Upper lobe of left lung (tissue), 6 donors: ENCODE measurements around the gene C1orf141. TPM values are rescaled to one million over a fixed set of nuclear protein-coding genes. Genes with fewer than 3 reads are reported as not detected.

Experiments used
- ATAC-seq, 2 donors: fragments of 200-7000 bp; cut with Tn5 transposase; one replicate each; pipeline ENCODE4 v1.9.1; 2022; ENCODE audit warnings: mild to moderate bottlenecking in 2 of 2, moderate library complexity in 2 of 2; ENCODE audit not compliant: low FRiP score in 2 of 2
- DNase-seq, 2 donors: peaks; one replicate each; pipeline ENCODE4 v3.0.0-alpha.2; 2019 to 2020
- H3K27ac ChIP-seq, 4 donors: fragments of 200-600 bp; sonication (generic); one replicate each; pipeline ENCODE4 v1.5.1; 2016 to 2019
- H3K27me3 ChIP-seq, 4 donors: fragments of 200-600 bp; sonication (generic); one replicate each; pipeline ENCODE4 v1.5.1; 2017 to 2019
- H3K36me3 ChIP-seq, 4 donors: fragments of 200-600 bp; sonication (generic); one replicate each; pipeline ENCODE4 v1.5.1; 2016 to 2019
- H3K4me1 ChIP-seq, 4 donors: fragments of 200-600 bp; sonication (generic); one replicate each; pipeline ENCODE4 v1.5.1; 2018 to 2019
- H3K4me3 ChIP-seq, 4 donors: fragments of 200-600 bp; sonication (generic); one replicate each; pipeline ENCODE4 v1.5.1; 2017 to 2019; ENCODE audit warnings: mild to moderate bottlenecking in 2 of 4, moderate library complexity in 1 of 4
- H3K9me3 ChIP-seq, 4 donors: fragments of 200-600 bp; sonication (generic); one replicate each; pipeline ENCODE4 v1.5.1; 2018 to 2019
- EP300 ChIP-seq, 4 donors: sonication (generic); formaldehyde crosslinking; IDR thresholded peaks; one replicate each; pipeline ENCODE4 v1.5.1; 2017; ENCODE audit warnings: antibody characterized with exemption in 4 of 4, control low read depth in 2 of 4
- POLR2A ChIP-seq, 4 donors: fragments of 450-650 bp; IDR thresholded peaks; one replicate each; pipeline ENCODE4 v1.5.1; 2016 to 2017; ENCODE audit warnings: antibody characterized with exemption in 4 of 4, mild to moderate bottlenecking in 2 of 4
- POLR2AphosphoS5 ChIP-seq, 2 donors: sonication (generic); formaldehyde crosslinking; IDR thresholded peaks; one replicate each; pipeline ENCODE4 v1.5.1; 2017; ENCODE audit warnings: antibody characterized with exemption in 2 of 2
- WGBS, 2 donors: methylation state at CpG; one replicate each; pipeline ENCODE4 v1.1.5; 2017 to 2018; 5-methylcytosine and 5-hydroxymethylcytosine counted together
- total RNA-seq, 6 donors: library from RNA; depleted of rRNA in 4 of 6; stranded (reverse); fragments of >200 nt in 4 of 6; gene quantifications; one replicate each; pipeline versions ENCODE4 v1.1.0 to v1.2.1, GENCODE V29; 2016 to 2021
- TF ChIP-seq, protein P1 (sequence below), 6 experiments: fragments of 450-650 bp in 4 of 6; fragments of 200-600 bp in 2 of 6; sonication (generic) in 2 of 6; IDR thresholded peaks; one replicate each; pipeline ENCODE4 v1.5.1; 2016 to 2019; ENCODE audit warnings: antibody characterized with exemption in 6 of 6
- donor health status: DM: no; HTN: no; CAD: no; lungs with moderate emphysema.
- donor health status: DM: no; HTN: yes; CAD: no; lungs with severe emphysema.

The C1orf141 gene
- total RNA-seq, 6 donors from 2014 or later = 0.61 to 9.2 (median 1.0) TPM; not detected in 1

DNA sequence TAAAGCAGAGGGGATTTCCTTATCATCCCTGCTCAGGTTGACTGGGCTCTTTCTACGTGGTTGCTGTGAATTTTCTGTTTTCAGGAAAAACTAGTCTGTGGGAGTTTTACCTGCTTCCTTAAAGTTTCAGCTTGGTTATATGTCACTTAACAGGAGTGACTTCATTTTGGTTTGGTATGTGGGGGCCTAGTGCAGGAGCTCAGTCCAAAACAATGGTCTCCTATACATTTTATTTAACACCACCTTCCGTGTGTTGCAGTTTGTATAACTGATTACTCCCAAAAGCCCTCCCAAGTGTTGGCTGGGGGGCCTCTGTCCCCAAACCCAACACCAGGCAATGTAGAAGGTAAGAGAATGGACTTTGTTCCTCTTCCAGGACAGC is 36.8 kb upstream of the C1orf141 start:
- TF ChIP-seq EP300 (IDR thresholded peaks at IDR 0.05) (no peak), POLR2A (IDR thresholded peaks at IDR 0.05) (no peak), POLR2AphosphoS5 (IDR thresholded peaks at IDR 0.05) (no peak)
- Histone ChIP-seq H3K36me3 (no peaks in the 10 kb centered on the region), H3K4me3 (no peak overlapping the region), H3K27ac (no peak overlapping the region), H3K27me3 (no peaks in the 10 kb centered on the region), H3K9me3 (no peaks in the 10 kb centered on the region), H3K4me1 (no peaks in the 10 kb centered on the region)
- no peak for DNase-seq
- no peak for ATAC-seq
- WGBS, 2 donors = 70 to 72% methylated on average over 2 of the region's 2 CpGs

DNA sequence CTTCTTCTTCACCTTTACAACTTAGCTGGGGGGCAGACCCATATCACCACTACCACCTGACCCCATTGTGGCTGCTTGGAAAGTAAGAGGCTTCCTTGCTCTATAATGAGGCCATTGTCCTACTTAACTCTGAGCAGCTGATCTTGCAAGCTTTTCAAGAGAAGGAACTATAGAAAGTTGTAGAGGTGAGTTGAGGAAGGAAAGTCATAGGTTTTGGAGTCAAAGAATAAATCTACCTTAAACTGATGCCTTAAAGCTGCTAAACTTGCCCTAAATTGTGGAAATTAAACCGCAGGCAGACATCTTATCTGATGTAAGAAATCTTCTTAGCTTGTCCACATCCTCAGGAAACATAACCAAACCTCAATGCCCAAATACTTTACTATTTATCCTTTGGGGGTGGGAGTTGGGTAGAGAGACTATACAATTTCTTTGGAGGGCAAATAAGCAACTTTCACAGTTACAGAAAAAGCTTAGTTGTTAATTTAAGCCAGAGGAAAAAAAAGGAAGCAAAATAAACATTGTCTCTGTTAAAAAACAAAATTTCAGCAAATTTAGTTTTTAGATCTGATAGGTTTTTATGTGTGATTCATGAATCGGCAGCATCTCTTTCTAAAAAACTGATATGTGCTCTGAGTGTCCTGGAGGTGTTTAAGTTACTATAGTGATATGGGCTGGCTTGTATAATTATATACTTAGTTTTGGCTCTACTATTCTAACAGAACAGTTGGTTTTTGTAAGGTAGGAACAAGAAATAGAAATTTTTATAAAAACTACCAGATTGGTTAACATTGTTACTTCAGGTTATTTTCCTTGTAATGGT is 36.2 kb upstream of the C1orf141 start:
- no peak overlapping the region for H3K4me3 ChIP-seq
- TF ChIP-seq EP300 (IDR thresholded peaks at IDR 0.05) (no peak), POLR2AphosphoS5 (IDR thresholded peaks at IDR 0.05) (no peak), POLR2A (IDR thresholded peaks at IDR 0.05) (no peak)
- TF ChIP-seq, protein P1, sequence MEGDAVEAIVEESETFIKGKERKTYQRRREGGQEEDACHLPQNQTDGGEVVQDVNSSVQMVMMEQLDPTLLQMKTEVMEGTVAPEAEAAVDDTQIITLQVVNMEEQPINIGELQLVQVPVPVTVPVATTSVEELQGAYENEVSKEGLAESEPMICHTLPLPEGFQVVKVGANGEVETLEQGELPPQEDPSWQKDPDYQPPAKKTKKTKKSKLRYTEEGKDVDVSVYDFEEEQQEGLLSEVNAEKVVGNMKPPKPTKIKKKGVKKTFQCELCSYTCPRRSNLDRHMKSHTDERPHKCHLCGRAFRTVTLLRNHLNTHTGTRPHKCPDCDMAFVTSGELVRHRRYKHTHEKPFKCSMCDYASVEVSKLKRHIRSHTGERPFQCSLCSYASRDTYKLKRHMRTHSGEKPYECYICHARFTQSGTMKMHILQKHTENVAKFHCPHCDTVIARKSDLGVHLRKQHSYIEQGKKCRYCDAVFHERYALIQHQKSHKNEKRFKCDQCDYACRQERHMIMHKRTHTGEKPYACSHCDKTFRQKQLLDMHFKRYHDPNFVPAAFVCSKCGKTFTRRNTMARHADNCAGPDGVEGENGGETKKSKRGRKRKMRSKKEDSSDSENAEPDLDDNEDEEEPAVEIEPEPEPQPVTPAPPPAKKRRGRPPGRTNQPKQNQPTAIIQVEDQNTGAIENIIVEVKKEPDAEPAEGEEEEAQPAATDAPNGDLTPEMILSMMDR (IDR thresholded peaks at IDR 0.05) = no peak
- no peaks in the 10 kb centered on the region for H3K4me1 ChIP-seq
- DNase-seq (no peak), ATAC-seq (no peak)
- 60 to 70% methylated on average over 2 of the region's 2 CpGs for WGBS, 2 donors
- no peaks in the 10 kb centered on the region for H3K27me3 ChIP-seq
- no peak overlapping the region for H3K27ac ChIP-seq
- H3K9me3 ChIP-seq = no peaks in the 10 kb centered on the region
- H3K36me3 ChIP-seq = no peaks in the 10 kb centered on the region

DNA sequence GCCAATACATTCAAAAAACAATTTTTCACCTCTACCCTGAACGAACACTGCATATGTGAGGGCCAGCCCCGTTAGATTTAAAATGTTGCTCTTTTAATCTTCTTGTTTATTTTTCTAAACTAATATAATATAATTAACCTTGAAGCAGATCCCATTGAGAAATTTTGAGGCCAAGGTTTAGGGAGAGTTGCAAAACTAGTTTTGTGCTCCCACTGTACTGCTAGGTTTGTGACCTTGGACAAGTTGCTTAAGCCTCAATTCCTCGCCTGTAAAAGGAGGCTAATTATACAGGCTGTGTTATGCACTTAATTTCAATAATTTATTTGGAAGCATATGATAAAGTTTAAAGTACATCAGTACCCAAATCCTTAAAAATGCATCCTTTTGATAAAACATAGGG is 35.2 kb upstream of the C1orf141 start:
- H3K27me3 ChIP-seq = no peaks in the 10 kb centered on the region
- no peak for TF ChIP-seq POLR2A (IDR thresholded peaks at IDR 0.05)
- TF ChIP-seq EP300 (IDR thresholded peaks at IDR 0.05) = no peak
- TF ChIP-seq, protein P1 (IDR thresholded peaks at IDR 0.05) = no peak
- TF ChIP-seq POLR2AphosphoS5 (IDR thresholded peaks at IDR 0.05) = no peak
- H3K36me3 ChIP-seq = no peaks in the 10 kb centered on the region
- H3K4me1 ChIP-seq = no peaks in the 10 kb centered on the region
- no peak overlapping the region for H3K4me3 ChIP-seq
- H3K27ac ChIP-seq = no peak overlapping the region
- no peak for DNase-seq
- ATAC-seq = no peak
- H3K9me3 ChIP-seq = no peaks in the 10 kb centered on the region
- 50 to 56% methylated on average over 3 of the region's 3 CpGs for WGBS, 2 donors

DNA sequence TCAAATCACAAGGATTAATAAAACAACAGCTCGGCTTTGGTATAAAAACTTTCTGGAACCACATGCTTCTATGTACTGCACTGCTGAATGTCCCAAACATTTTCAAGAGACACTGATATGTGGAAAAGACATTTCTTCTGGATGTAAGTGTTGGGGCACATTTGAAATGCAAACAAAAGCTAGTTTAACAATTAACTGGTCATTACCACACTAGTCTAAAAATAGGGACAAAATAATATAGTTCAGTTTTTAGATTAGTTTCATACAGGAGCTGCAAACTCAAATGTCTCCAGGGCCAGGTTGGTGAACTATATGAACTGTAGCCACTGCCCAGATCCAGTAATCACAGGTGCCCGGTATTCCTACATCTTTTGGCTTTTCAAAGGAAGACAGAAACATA is 34.7 kb upstream of the C1orf141 start:
- no peak for ATAC-seq

DNA sequence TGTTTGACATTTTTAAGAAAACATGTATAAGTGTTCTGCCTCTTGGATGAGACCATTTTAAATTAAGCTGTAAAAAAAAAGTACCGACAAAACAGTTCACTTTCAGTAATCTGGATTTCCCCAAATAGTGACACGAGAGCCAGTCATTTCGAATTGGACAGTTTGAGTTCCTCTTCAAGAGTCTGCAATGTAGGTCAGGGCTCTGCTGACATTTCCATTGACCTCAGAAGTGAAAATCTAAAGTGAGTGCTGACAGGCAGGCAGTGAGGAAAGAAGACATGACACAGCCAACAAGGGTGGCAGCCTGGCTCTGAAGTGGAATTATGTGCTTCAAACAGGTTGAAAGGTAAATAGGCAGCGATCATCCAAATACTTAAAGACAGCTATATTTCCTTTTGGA is 31.4 kb upstream of the C1orf141 start, which contains the start of gene IL23R:
Gene IL23R, plus strand, starts transcription at position 259 of the 400 bp plus-strand sequence. CDS start 1,667 bp downstream, outside the sequence.
- no peaks in the 10 kb centered on the region for H3K27me3 ChIP-seq
- ATAC-seq (no peak), DNase-seq (no peak)
- WGBS, 2 donors = 25 to 46% methylated on average over 4 of the region's 4 CpGs
- H3K4me1 ChIP-seq = no peaks in the 10 kb centered on the region
- H3K9me3 ChIP-seq = no peaks in the 10 kb centered on the region
- H3K36me3 ChIP-seq = no peaks in the 10 kb centered on the region
- TF ChIP-seq EP300 (IDR thresholded peaks at IDR 0.05) (no peak), POLR2AphosphoS5 (IDR thresholded peaks at IDR 0.05) (no peak), POLR2A (IDR thresholded peaks at IDR 0.05) (no peak)
- TF ChIP-seq, protein P1 (IDR thresholded peaks at IDR 0.05) = no peak
- no peak within 1 kb of the TSS for H3K4me3 ChIP-seq
- no peak within 1 kb of the TSS for H3K27ac ChIP-seq

More for the DNA sequence above, 34.7 kb upstream of the C1orf141 start:
- no peaks in the 10 kb centered on the region for H3K9me3 ChIP-seq
- 68 to 69% methylated on average over 2 of the region's 2 CpGs for WGBS, 2 donors
- no peaks in the 10 kb centered on the region for H3K4me1 ChIP-seq
- H3K36me3 ChIP-seq = no peaks in the 10 kb centered on the region
- TF ChIP-seq EP300 (IDR thresholded peaks at IDR 0.05) = no peak
- TF ChIP-seq, protein P1 (IDR thresholded peaks at IDR 0.05) = no peak
- TF ChIP-seq POLR2A (IDR thresholded peaks at IDR 0.05) = no peak
- no peak for TF ChIP-seq POLR2AphosphoS5 (IDR thresholded peaks at IDR 0.05)
- DNase-seq = no peak
- no peak overlapping the region for H3K27ac ChIP-seq
- H3K27me3 ChIP-seq = no peaks in the 10 kb centered on the region
- H3K4me3 ChIP-seq = no peak overlapping the region
